H1 (cell line): ENCODE measurements around the gene C5. TPM values are rescaled to one million over a fixed set of nuclear protein-coding genes. Genes with fewer than 3 reads are reported as not detected.

ENCODE experiments used
- CTCF ChIA-PET: fragments of 300-600 bp; sonication (Branson Sonifier 250); formaldehyde crosslinking; loops from one replicate; lab custom pipeline; 2021; ENCODE audit not compliant: partially characterized antibody; lab: Charles Lee
- POLR2A ChIA-PET: fragments of 300-600 bp; sonication (Branson Sonifier 250); formaldehyde crosslinking; loops from one replicate; lab custom pipeline; 2021; ENCODE audit warnings: inconsistent platforms; ENCODE audit not compliant: partially characterized antibody; lab: Charles Lee
- DNase-seq, 2 experiments: peaks; one replicate each; pipeline versions ENCODE4 v3.0.0 to v3.0.0-alpha.2; 2010 to 2022; ENCODE audit warnings: low spot score in 2 of 2, low read depth in 1 of 2, mixed read lengths in 1 of 2
- FAIRE-seq: peaks from 2 replicates; lab custom pipeline; 2011; peaks lifted over from hg19 to GRCh38; lab: Jason Lieb, UNC
- H2AFZ ChIP-seq: 2 replicates; pipeline ENCODE4 v1.8.1; 2012; ENCODE audit warnings: low read length, inconsistent platforms
- H2AK5ac ChIP-seq: 2 replicates; pipeline ENCODE4 v1.6.1; 2013; ENCODE audit warnings: low read depth, low read length
- H2BK120ac ChIP-seq: replicated peaks from 2 replicates; pipeline ENCODE3; 2013; ENCODE audit warnings: low read depth, low read length, inconsistent platforms
- H2BK12ac ChIP-seq: 2 replicates; pipeline ENCODE4 v1.6.1; 2013; ENCODE audit warnings: low read depth, low read length
- H2BK15ac ChIP-seq: 2 replicates; pipeline ENCODE4 v1.6.1; 2013; ENCODE audit warnings: low read length
- H2BK20ac ChIP-seq: 2 replicates; pipeline ENCODE4 v1.6.1; 2013; ENCODE audit warnings: low read length
- H2BK5ac ChIP-seq: 2 replicates; pipeline ENCODE4 v1.6.1; 2013; ENCODE audit warnings: low read depth, low read length
- H3K14ac ChIP-seq: 2 replicates; pipeline ENCODE4 v1.6.1; 2013; ENCODE audit warnings: inconsistent platforms; ENCODE audit not compliant: insufficient read length
- H3K18ac ChIP-seq: 2 replicates; pipeline ENCODE4 v1.6.1; 2013; ENCODE audit warnings: low read length; ENCODE audit errors: extremely low read depth
- H3K23ac ChIP-seq: 2 replicates; pipeline ENCODE4 v1.6.1; 2013; ENCODE audit warnings: inconsistent platforms; ENCODE audit not compliant: insufficient read length
- H3K23me2 ChIP-seq: 2 replicates; pipeline ENCODE4 v1.6.1; 2013; ENCODE audit warnings: low read depth, low read length
- H3K27ac ChIP-seq: 2 replicates; pipeline ENCODE4 v1.6.1; 2011; ENCODE audit warnings: low read depth, low read length, inconsistent platforms
- H3K27me3 ChIP-seq, 4 experiments: replicated peaks in 1 of 4; 1 replicate in 1 of 4; 2 replicates in 3 of 4; pipeline versions ENCODE4 v1.6.1 to v1.8.1; 2011 to 2013; ENCODE audit warnings: low read length in 3 of 4, mild to moderate bottlenecking in 3 of 4, inconsistent platforms in 2 of 4, mixed read lengths in 2 of 4, moderate library complexity in 1 of 4; ENCODE audit not compliant: control insufficient read depth in 3 of 4, insufficient read depth in 3 of 4; ENCODE audit errors: extremely low read depth in 1 of 4
- H3K36me3 ChIP-seq, 4 experiments: 2 replicates each; pipeline versions ENCODE4 v1.6.1 to v1.8.1; 2011 to 2013; ENCODE audit warnings: mild to moderate bottlenecking in 4 of 4, low read length in 3 of 4, moderate library complexity in 2 of 4, control low read depth in 1 of 4, inconsistent platforms in 1 of 4; ENCODE audit not compliant: insufficient read depth in 4 of 4, control insufficient read depth in 2 of 4
- H3K4ac ChIP-seq: replicated peaks from 2 replicates; pipeline ENCODE3; 2013; ENCODE audit warnings: low read length, low read depth, mixed read lengths, inconsistent platforms; ENCODE audit not compliant: insufficient read length
- H3K4me1 ChIP-seq, 4 experiments: replicated peaks in 1 of 4; 1 replicate in 1 of 4; 2 replicates in 3 of 4; pipeline versions ENCODE4 v1.6.1 to v1.8.1; 2011 to 2013; ENCODE audit warnings: low read length in 3 of 4, inconsistent platforms in 2 of 4, mixed read lengths in 1 of 4; ENCODE audit not compliant: insufficient read depth in 4 of 4, control insufficient read depth in 3 of 4
- H3K4me2 ChIP-seq, 2 experiments: 2 replicates each; pipeline versions ENCODE4 v1.6.1 to v1.8.1; 2011 to 2013; ENCODE audit warnings: low read depth in 2 of 2, low read length in 2 of 2, control low read depth in 1 of 2, inconsistent platforms in 1 of 2, mild to moderate bottlenecking in 1 of 2; ENCODE audit not compliant: insufficient read depth in 1 of 2
- H3K4me3 ChIP-seq, 4 experiments: fragments of 200-600, 300-600 bp in 1 of 4; sonication (generic), shearing (Covaris generic), sonication (Bioruptor Twin) in 1 of 4; 2 replicates each; pipeline versions ENCODE4 v1.5.1 to v1.8.1; 2011 to 2016; ENCODE audit warnings: low read length in 4 of 4, low read depth in 3 of 4, control low read depth in 2 of 4, inconsistent platforms in 2 of 4, mild to moderate bottlenecking in 2 of 4, mixed read lengths in 1 of 4, moderate library complexity in 1 of 4; ENCODE audit not compliant: insufficient read depth in 2 of 4; ENCODE audit errors: extremely low read depth in 1 of 4
- H3K56ac ChIP-seq: replicated peaks from 2 replicates; pipeline ENCODE3; 2013; ENCODE audit warnings: low read depth, mild to moderate bottlenecking, mixed read lengths, low read length, inconsistent platforms; ENCODE audit not compliant: insufficient read length
- H3K79me1 ChIP-seq: 2 replicates; pipeline ENCODE4 v1.6.1; 2013; ENCODE audit warnings: low read depth, low read length, control low read depth
- H3K79me2 ChIP-seq, 2 experiments: 2 replicates each; pipeline versions ENCODE4 v1.6.1 to v1.8.1; 2012 to 2013; ENCODE audit warnings: low read length in 2 of 2, mild to moderate bottlenecking in 2 of 2, inconsistent platforms in 1 of 2; ENCODE audit not compliant: insufficient read depth in 2 of 2, control insufficient read depth in 1 of 2
- H3K9ac ChIP-seq, 4 experiments: replicated peaks in 1 of 4; 1 replicate in 1 of 4; 2 replicates in 3 of 4; pipeline versions ENCODE4 v1.6.1 to v1.8.1; 2011 to 2013; ENCODE audit warnings: low read depth in 3 of 4, low read length in 3 of 4, control low read depth in 2 of 4, mild to moderate bottlenecking in 2 of 4, moderate library complexity in 2 of 4, inconsistent platforms in 1 of 4; ENCODE audit errors: extremely low read depth in 1 of 4
- H3K9me3 ChIP-seq, 2 experiments: 2 replicates each; pipeline versions ENCODE4 v1.6.1 to v1.8.1; 2012 to 2013; ENCODE audit warnings: mild to moderate bottlenecking in 2 of 2, moderate library complexity in 2 of 2, control low read depth in 1 of 2, inconsistent platforms in 1 of 2, low read depth in 1 of 2, low read length in 1 of 2, mixed read lengths in 1 of 2; ENCODE audit not compliant: insufficient read depth in 2 of 2
- H4K20me1 ChIP-seq, 2 experiments: replicated peaks in 1 of 2; 2 replicates each; pipeline versions ENCODE3 to v1.8.1; 2011 to 2013; ENCODE audit warnings: inconsistent platforms in 2 of 2, low read length in 2 of 2, mild to moderate bottlenecking in 1 of 2; ENCODE audit not compliant: insufficient read depth in 2 of 2, control insufficient read depth in 1 of 2
- H4K5ac ChIP-seq: 2 replicates; pipeline ENCODE4 v1.6.1; 2013; ENCODE audit warnings: low read length, low read depth, mixed read lengths, inconsistent platforms; ENCODE audit not compliant: insufficient read length
- H4K8ac ChIP-seq: 2 replicates; pipeline ENCODE4 v1.8.0; 2013; ENCODE audit warnings: mild to moderate bottlenecking, moderate library complexity, low read length, inconsistent platforms; ENCODE audit not compliant: insufficient read depth; ENCODE audit errors: extremely low read depth
- H4K91ac ChIP-seq: replicated peaks from 2 replicates; pipeline ENCODE3; 2013; ENCODE audit warnings: low read length, mixed read lengths, inconsistent platforms; ENCODE audit not compliant: insufficient read length
- BACH1 ChIP-seq: IDR thresholded peaks from 2 replicates; pipeline ENCODE4 v1.6.1; 2012; ENCODE audit warnings: low read length, improper control_type of control experiment
- GTF2F1 ChIP-seq: IDR thresholded peaks from 2 replicates; pipeline ENCODE4 v1.6.1; 2012; ENCODE audit warnings: low read depth, low read length, improper control_type of control experiment, borderline replicate concordance
- HDAC6 ChIP-seq: IDR thresholded peaks from one replicate; pipeline ENCODE4 v1.7.1; 2012; ENCODE audit warnings: low read depth, mild to moderate bottlenecking, inconsistent platforms, low read length, moderate library complexity
- KDM4A ChIP-seq: IDR thresholded peaks from one replicate; pipeline ENCODE4 v1.7.1; 2012; ENCODE audit warnings: low read depth, mild to moderate bottlenecking, moderate library complexity, low read length, inconsistent platforms; ENCODE audit not compliant: severe bottlenecking
- PHF8 ChIP-seq: fragments of 200-600 bp; sonication (generic); conservative IDR thresholded peaks from 2 replicates; pipeline ENCODE4 v1.7.1; 2012; ENCODE audit warnings: low read depth, mild to moderate bottlenecking, inconsistent platforms, low read length, moderate library complexity
- RNF2 ChIP-seq: fragments of 200-900, 300-1000 bp; sonication (generic); IDR thresholded peaks from 2 replicates; pipeline ENCODE4 v1.7.1; 2016; ENCODE audit warnings: borderline replicate concordance, low read depth, mild to moderate bottlenecking, antibody characterized with exemption, low read length; ENCODE audit not compliant: poor library complexity, severe bottlenecking; ENCODE audit errors: missing control alignments
- SAP30 ChIP-seq: fragments of 300-600 bp; sonication (generic); IDR thresholded peaks from 2 replicates; pipeline ENCODE4 v1.7.1; 2012; ENCODE audit warnings: low read length, moderate library complexity, mild to moderate bottlenecking, inconsistent platforms; ENCODE audit not compliant: insufficient read depth, insufficient replicate concordance
- TAF1 ChIP-seq: IDR thresholded peaks from 2 replicates; pipeline ENCODE4 v1.6.1; 2011; ENCODE audit warnings: mild to moderate bottlenecking, low read depth, low read length
- TAF7 ChIP-seq: optimal IDR thresholded peaks from 2 replicates; pipeline ENCODE3; 2011; ENCODE audit warnings: low read depth, mild to moderate bottlenecking, inconsistent platforms, low read length, moderate library complexity, borderline replicate concordance
- TBP ChIP-seq: IDR thresholded peaks from 2 replicates; pipeline ENCODE4 v1.6.1; 2011; ENCODE audit warnings: low read depth, low read length, improper control_type of control experiment
- TCF12 ChIP-seq: IDR thresholded peaks from 2 replicates; pipeline ENCODE4 v1.6.1; 2011; ENCODE audit warnings: low read depth, mild to moderate bottlenecking, low read length
- WGBS, 2 experiments: shearing (Covaris generic) in 1 of 2; methylation state at CpG; one replicate each; pipeline versions ENCODE4 v1.1.6 to v1.1.7; 2013 to 2015; ENCODE audit warnings: low lambda C conversion rate in 2 of 2, mixed read lengths in 2 of 2, inconsistent platforms in 1 of 2, low coverage in 1 of 2, missing lambda C conversion rate in 1 of 2; ENCODE audit not compliant: insufficient replicate concordance in 2 of 2, insufficient coverage in 1 of 2, insufficient read length in 1 of 2; ENCODE audit errors: extremely low coverage in 1 of 2, missing lambda C conversion rate in 1 of 2; 5-methylcytosine and 5-hydroxymethylcytosine counted together
- polyA plus RNA-seq, 7 experiments: library from polyadenylated mRNA; depleted of rRNA in 3 of 7; stranded (reverse) in 5 of 7; unstranded in 2 of 7; fragments of >200 nt in 5 of 7; fragments of 200-250 nt in 2 of 7; gene quantifications; 1 replicate in 5 of 7; 2 replicates in 1 of 7; 4 replicates in 1 of 7; pipeline versions ENCODE4 v1.2.1 to v1.2.3, GENCODE V29; 2011 to 2013; ENCODE audit warnings: missing spikeins in 2 of 7, mixed read lengths in 2 of 7
- total RNA-seq: library from RNA; stranded (reverse); fragmentation: NEBNext Ultra II Directional; extraction: Animal tissue kit (Norgen Biotek cat#: 25700); gene quantifications from 2 replicates; pipeline ENCODE4 v1.2.1, GENCODE V29; 2021

The C5 gene
- total and polyA plus RNA-seq, 2 of the 8 experiments (the other 6 are each of a cell fraction or from before 2014, with no cell fraction given): 0.24 to 0.35 TPM

- Histone ChIP-seq H2BK120ac (no peak overlapping the region), H3K14ac (peak overlapping the region; percentile 7), H3K79me1 (no peaks in the 10 kb centered on the region), H4K20me1 (no peaks in the 10 kb centered on the region), H3K79me2 (no peaks in the 10 kb centered on the region), H3K27me3 (peaks cover 0 to 6% (median 2%) of the 10 kb centered on the region in 4 experiments; a peak in 1 of 7 replicates), H2BK12ac (no peak overlapping the region), H2AFZ (peak overlapping the region; percentile 4; the same call in 1 of the 2 replicates), H3K4me1 (peaks cover 0 to 23% (median 13%) of the 10 kb centered on the region in 4 experiments; a peak in 6 of 7 replicates), H3K4me2 (peak overlapping the region; percentile 77 to 91), H4K8ac (peak overlapping the region; percentile 82), H2BK15ac (no peak overlapping the region), H3K9ac (peak overlapping the region in 1 of 4 experiments; percentile 28; a peak in 4 of 7 replicates), H3K4ac (no peak overlapping the region), H4K91ac (peak overlapping the region; percentile 47), H3K36me3 (no peaks in the 10 kb centered on the region), H3K9me3 (no peaks in the 10 kb centered on the region), H4K5ac (peak overlapping the region; percentile 48), H3K27ac (peak overlapping the region; percentile 42; the same call in 1 of the 2 replicates), H2BK5ac (no peak overlapping the region; the same call in 1 of the 2 replicates), H2BK20ac (no peak overlapping the region), H3K23me2 (peaks cover 3% of the 10 kb centered on the region; the same call in 1 of the 2 replicates), H3K4me3 (peak overlapping the region; percentile 51 to 81 (median 64)), H3K56ac (peak overlapping the region; percentile 59), H2AK5ac (no peak overlapping the region), H3K18ac (peak overlapping the region; percentile 85), H3K23ac (no peak overlapping the region)
- DNase-seq (peak in 1 of 2 experiments; percentile 85), FAIRE-seq (no peak)
- WGBS, 2 experiments: 3% methylated on average over 52 of the region's 73 CpGs; no CpG with 5 or more reads in 1 of the 2 experiments
- ChIA-PET POLR2A (interaction anchor here (0.6 to 2.2 kb wide), 5 partner anchors 10 to 86 kb away, joined by 3 to 14 read pairs (median 3); partner anchors contain the start of gene PSMD5), CTCF (interaction anchor here (0.8 to 2.2 kb wide), 11 partner anchors 10 to 131 kb away, joined by 3 to 8 read pairs (median 4); no protein-coding TSS in a partner anchor)
- TF ChIP-seq TAF1 (0 out of 2 replicates have a peak, but pooled peaks have one; percentile 47), BACH1 (peak; percentile 38), SAP30 (no peak), TCF12 (no peak), PHF8 (peak; percentile 77), GTF2F1 (no peak), KDM4A (peak; percentile 76), RNF2 (no peak), HDAC6 (no peak), TBP (peak; percentile 32; the same call in 1 of the 2 replicates), TAF7 (peak; percentile 12)
Measured at GRCh38 chr9:120928483-120929228, 121.4 kb downstream of the C5 start.
